Retinal pigment epithelial cell (primary cell): ENCODE results near the gene ZFPM1.

Source experiments
- DNase-seq: peaks from one replicate; pipeline ENCODE4 v3.0.0-alpha.2; 2010; ENCODE audit warnings: low read depth
- H3K4me3 ChIP-seq: 2 replicates; pipeline ENCODE4 v1.5.1; 2011; ENCODE audit warnings: mild to moderate bottlenecking, low read length, control low read depth, moderate library complexity
- CTCF ChIP-seq: conservative IDR thresholded peaks from 2 replicates; pipeline ENCODE4 v1.5.1; 2011; ENCODE audit warnings: low read depth, low read length, control low read depth, inconsistent platforms

Gene ZFPM1

GRCh38 chr16:88550246-88550661 lies 97.2 kb downstream of the ZFPM1 start:
- H3K4me3 ChIP-seq: no peak overlapping the region
- no peak for DNase-seq
- TF ChIP-seq CTCF: no peak

- no peak for TF ChIP-seq CTCF
- H3K4me3 ChIP-seq: no peak overlapping the region
- DNase-seq: no peak
These were observed 99.1 kb downstream of the ZFPM1 start for GRCh38 chr16:88552166-88552565.

GRCh38 chr16:88552815-88553214 lies 99.7 kb downstream of the ZFPM1 start:
- TF ChIP-seq CTCF: no peak
- no peak overlapping the region for H3K4me3 ChIP-seq
- DNase-seq: no peak

GRCh38 chr16:88553739-88554138 lies 100.7 kb downstream of the ZFPM1 start:
- H3K4me3 ChIP-seq: no peak overlapping the region
- DNase-seq: no peak

GRCh38 chr16:88554711-88555264 lies 101.7 kb downstream of the ZFPM1 start:
- H3K4me3 ChIP-seq: no peak overlapping the region
- TF ChIP-seq CTCF: no peak
- no peak for DNase-seq

More at GRCh38 chr16:88553739-88554138, 100.7 kb downstream of the ZFPM1 start:
- no peak for TF ChIP-seq CTCF

GRCh38 chr16:88556294-88556988 lies 103.4 kb downstream of the ZFPM1 start:
- no peak overlapping the region for H3K4me3 ChIP-seq
- DNase-seq: no peak
- TF ChIP-seq CTCF: no peak
